NT2/D1 (cell line): Measurements from ENCODE around the gene SLC9B2.
A peak's percentile ranks its signal among the peaks of the same experiment; 100 is the strongest.

Source experiments
- DNase-seq: peaks from one replicate; pipeline ENCODE4 v3.0.0-alpha.2; 2011; ENCODE audit warnings: low read depth, low spot score
- H3K27me3 ChIP-seq: 2 replicates; pipeline ENCODE4 v1.6.0; 2011; ENCODE audit warnings: mild to moderate bottlenecking; ENCODE audit not compliant: insufficient read length, insufficient read depth
- H3K36me3 ChIP-seq: 2 replicates; pipeline ENCODE4 v1.6.1; 2011; ENCODE audit warnings: mild to moderate bottlenecking, low read length, mixed read lengths; ENCODE audit not compliant: insufficient read depth, insufficient read length
- H3K4me1 ChIP-seq: 2 replicates; pipeline ENCODE4 v1.5.1; 2011; ENCODE audit not compliant: insufficient read depth, insufficient read length
- H3K4me3 ChIP-seq: 2 replicates; pipeline ENCODE4 v1.5.1; 2011; ENCODE audit warnings: low read depth; ENCODE audit not compliant: insufficient read length
- H3K9ac ChIP-seq: 2 replicates; pipeline ENCODE4 v1.6.0; 2011; ENCODE audit warnings: low read depth; ENCODE audit not compliant: insufficient read length
- H3K9me3 ChIP-seq: 2 replicates; pipeline ENCODE4 v1.5.1; 2011; ENCODE audit warnings: mild to moderate bottlenecking, low read length; ENCODE audit not compliant: insufficient read depth
- SUZ12 ChIP-seq: IDR thresholded peaks from 2 replicates; pipeline ENCODE4 v1.6.1; 2011; ENCODE audit not compliant: insufficient read length, insufficient read depth; ENCODE audit errors: extremely low read depth
- YY1 ChIP-seq: IDR thresholded peaks from 2 replicates; pipeline ENCODE4 v1.6.1; 2011; ENCODE audit not compliant: insufficient read length, insufficient read depth
- ZNF274 ChIP-seq: IDR thresholded peaks from 2 replicates; pipeline ENCODE4 v1.6.1; 2011; ENCODE audit warnings: mild to moderate bottlenecking, low read depth, low read length

The SLC9B2 gene

GRCh38 chr4:103052145-103052544 is 24.4 kb downstream of the SLC9B2 start:
- H3K36me3 ChIP-seq = no peaks in the 10 kb centered on the region
- no peaks in the 10 kb centered on the region for H3K27me3 ChIP-seq
- no peak overlapping the region for H3K9ac ChIP-seq
- no peaks in the 10 kb centered on the region for H3K4me1 ChIP-seq
- TF ChIP-seq SUZ12 (no peak), YY1 (no peak), ZNF274 (no peak)
- no peaks in the 10 kb centered on the region for H3K9me3 ChIP-seq
- DNase-seq = no peak
- H3K4me3 ChIP-seq = no peak overlapping the region

- H3K4me1 ChIP-seq = no peaks in the 10 kb centered on the region
- no peaks in the 10 kb centered on the region for H3K9me3 ChIP-seq
- H3K27me3 ChIP-seq = no peaks in the 10 kb centered on the region
- no peak for DNase-seq
- no peaks in the 10 kb centered on the region for H3K36me3 ChIP-seq
- H3K9ac ChIP-seq = no peak overlapping the region
- no peak overlapping the region for H3K4me3 ChIP-seq
- TF ChIP-seq YY1 (no peak), SUZ12 (no peak), ZNF274 (no peak)
Measured at GRCh38 chr4:103050736-103051436, 25.7 kb downstream of the SLC9B2 start.

GRCh38 chr4:103046416-103047290 is 29.9 kb downstream of the SLC9B2 start:
- DNase-seq = peak; percentile 27
- H3K4me1 ChIP-seq = no peaks in the 10 kb centered on the region
- TF ChIP-seq SUZ12 (no peak), ZNF274 (no peak), YY1 (no peak)
- H3K9me3 ChIP-seq = no peaks in the 10 kb centered on the region
- H3K36me3 ChIP-seq = no peaks in the 10 kb centered on the region
- no peak overlapping the region for H3K4me3 ChIP-seq
- H3K27me3 ChIP-seq = no peaks in the 10 kb centered on the region
- no peak overlapping the region for H3K9ac ChIP-seq

GRCh38 chr4:103044183-103044582 is 32.4 kb downstream of the SLC9B2 start:
- TF ChIP-seq ZNF274 (no peak), SUZ12 (no peak), YY1 (no peak)
- H3K9me3 ChIP-seq = no peaks in the 10 kb centered on the region
- H3K27me3 ChIP-seq = no peaks in the 10 kb centered on the region
- H3K4me1 ChIP-seq = no peaks in the 10 kb centered on the region
- H3K36me3 ChIP-seq = no peaks in the 10 kb centered on the region
- H3K9ac ChIP-seq = no peak overlapping the region
- no peak for DNase-seq
- no peak overlapping the region for H3K4me3 ChIP-seq

- Histone ChIP-seq H3K36me3 (no peaks in the 10 kb centered on the region), H3K4me3 (no peak overlapping the region), H3K9ac (no peak overlapping the region), H3K27me3 (no peaks in the 10 kb centered on the region), H3K9me3 (no peaks in the 10 kb centered on the region; the same call in 1 of the 2 replicates), H3K4me1 (no peaks in the 10 kb centered on the region)
- no peak for DNase-seq
- TF ChIP-seq YY1 (no peak), ZNF274 (no peak), SUZ12 (no peak)
Measured at GRCh38 chr4:103036169-103036568, 40.4 kb downstream of the SLC9B2 start.

GRCh38 chr4:103032574-103032973 is 44.0 kb downstream of the SLC9B2 start:
- no peaks in the 10 kb centered on the region for H3K4me1 ChIP-seq
- no peaks in the 10 kb centered on the region; the same call in 1 of the 2 replicates for H3K9me3 ChIP-seq
- DNase-seq = peak; percentile 43
- H3K27me3 ChIP-seq = no peaks in the 10 kb centered on the region
- TF ChIP-seq SUZ12 (no peak), YY1 (no peak), ZNF274 (no peak)
- no peaks in the 10 kb centered on the region for H3K36me3 ChIP-seq
- H3K9ac ChIP-seq = no peak overlapping the region
- no peak overlapping the region for H3K4me3 ChIP-seq

- H3K36me3 ChIP-seq = no peaks in the 10 kb centered on the region
Measured at GRCh38 chr4:103030791-103031190, 45.8 kb downstream of the SLC9B2 start.

More at GRCh38 chr4:103030791-103031190, 45.8 kb downstream of the SLC9B2 start:
- Histone ChIP-seq H3K9me3 (no peaks in the 10 kb centered on the region; the same call in 1 of the 2 replicates), H3K27me3 (no peaks in the 10 kb centered on the region), H3K4me3 (no peak overlapping the region), H3K4me1 (no peaks in the 10 kb centered on the region), H3K9ac (no peak overlapping the region)
- DNase-seq = no peak
- TF ChIP-seq SUZ12 = no peak
- no peak for TF ChIP-seq ZNF274
- no peak for TF ChIP-seq YY1
